ENCODE measurements around the gene NDUFS1. TPM values are rescaled to one million over a fixed set of nuclear protein-coding genes. Genes with fewer than 3 reads are reported as not detected.
"Not testable (repeated sequence)": the region's sequence is repeated elsewhere in the genome, so short reads cannot be mapped to it uniquely, and the experiment has no call there.

NDUFS1 gene
- total RNA-seq, 2 donors from 2014 or later, result 73.4 to 78.0 TPM

GRCh38 chr2:206108713-206109112, 50.5 kb downstream of the NDUFS1 start:
- H3K27ac Mint-ChIP-seq, result no peak overlapping the region

GRCh38 chr2:206105541-206105940, 53.7 kb downstream of the NDUFS1 start:
- Mint-ChIP-seq H3K36me3 (no peaks in the 10 kb centered on the region), H3K9me3 (no peaks in the 10 kb centered on the region), H3K4me3 (no peak overlapping the region), H3K27ac (no peak overlapping the region), H3K4me1 (ENCODE audit: low read depth in 2 of 2) (no peaks in the 10 kb centered on the region), H3K27me3 (no peaks in the 10 kb centered on the region)
- DNase-seq (ENCODE audit: low spot score) (no peak), ATAC-seq (no peak)

More at GRCh38 chr2:206108713-206109112, 50.5 kb downstream of the NDUFS1 start:
- H3K9me3 Mint-ChIP-seq, result no peaks in the 10 kb centered on the region
- H3K27me3 Mint-ChIP-seq, result no peaks in the 10 kb centered on the region
- no peaks in the 10 kb centered on the region for H3K4me1 Mint-ChIP-seq (ENCODE audit: low read depth in 2 of 2)
- no peak for ATAC-seq
- DNase-seq (ENCODE audit: low spot score), result no peak
- no peaks in the 10 kb centered on the region for H3K36me3 Mint-ChIP-seq
- H3K4me3 Mint-ChIP-seq, result no peak overlapping the region

- DNase-seq (ENCODE audit: low spot score) (no peak), ATAC-seq (no peak)
- Mint-ChIP-seq H3K27me3 (no peaks in the 10 kb centered on the region), H3K36me3 (no peaks in the 10 kb centered on the region), H3K9me3 (no peaks in the 10 kb centered on the region), H3K4me1 (ENCODE audit: low read depth in 2 of 2) (no peaks in the 10 kb centered on the region), H3K27ac (no peak overlapping the region), H3K4me3 (no peak overlapping the region)
These were observed 54.2 kb downstream of the NDUFS1 start for GRCh38 chr2:206105038-206105437.

GRCh38 chr2:206098872-206099271, 60.4 kb downstream of the NDUFS1 start:
- not testable (repeated sequence) for H3K4me3 Mint-ChIP-seq; DNase-seq (ENCODE audit: low spot score); H3K27me3 Mint-ChIP-seq; H3K9me3 Mint-ChIP-seq; ATAC-seq; H3K4me1 Mint-ChIP-seq (ENCODE audit: low read depth in 2 of 2); H3K27ac Mint-ChIP-seq; H3K36me3 Mint-ChIP-seq

- H3K4me1 Mint-ChIP-seq (ENCODE audit: low read depth in 2 of 2), result peaks cover 0 to 3% of the 10 kb centered on the region in 2 donors
These were observed 60.8 kb downstream of the NDUFS1 start for GRCh38 chr2:206098471-206098870.

GRCh38 chr2:206096876-206097275, 62.4 kb downstream of the NDUFS1 start:
- no peak for DNase-seq (ENCODE audit: low spot score)
- no peaks in the 10 kb centered on the region for H3K27me3 Mint-ChIP-seq
- no peaks in the 10 kb centered on the region for H3K36me3 Mint-ChIP-seq
- H3K27ac Mint-ChIP-seq, result no peak overlapping the region
- no peak for ATAC-seq
- H3K4me1 Mint-ChIP-seq (ENCODE audit: low read depth in 2 of 2), result peaks cover 0 to 3% of the 10 kb centered on the region in 2 donors
- no peaks in the 10 kb centered on the region for H3K9me3 Mint-ChIP-seq
- no peak overlapping the region for H3K4me3 Mint-ChIP-seq

More at GRCh38 chr2:206098471-206098870, 60.8 kb downstream of the NDUFS1 start:
- no peak for DNase-seq (ENCODE audit: low spot score)
- no peaks in the 10 kb centered on the region for H3K36me3 Mint-ChIP-seq
- H3K27ac Mint-ChIP-seq, result no peak overlapping the region
- H3K9me3 Mint-ChIP-seq, result no peaks in the 10 kb centered on the region
- H3K4me3 Mint-ChIP-seq, result no peak overlapping the region
- no peaks in the 10 kb centered on the region for H3K27me3 Mint-ChIP-seq
- ATAC-seq, result no peak

- no peak for ATAC-seq
These were observed 63.5 kb downstream of the NDUFS1 start for GRCh38 chr2:206095536-206096332.

GRCh38 chr2:206092297-206092696, 66.9 kb downstream of the NDUFS1 start:
- no peak overlapping the region for H3K27ac Mint-ChIP-seq
- no peak overlapping the region for H3K4me3 Mint-ChIP-seq
- no peak for DNase-seq (ENCODE audit: low spot score)
- ATAC-seq, result no peak
- H3K4me1 Mint-ChIP-seq (ENCODE audit: low read depth in 2 of 2), result peaks cover under 1 to 6% of the 10 kb centered on the region in 2 donors
- H3K36me3 Mint-ChIP-seq, result no peaks in the 10 kb centered on the region
- no peaks in the 10 kb centered on the region for H3K9me3 Mint-ChIP-seq
- no peaks in the 10 kb centered on the region for H3K27me3 Mint-ChIP-seq

More at GRCh38 chr2:206095536-206096332, 63.5 kb downstream of the NDUFS1 start:
- no peaks in the 10 kb centered on the region for H3K36me3 Mint-ChIP-seq
- no peak overlapping the region for H3K27ac Mint-ChIP-seq
- peaks cover 0 to 3% of the 10 kb centered on the region in 2 donors for H3K4me1 Mint-ChIP-seq (ENCODE audit: low read depth in 2 of 2)
- no peak for DNase-seq (ENCODE audit: low spot score)
- H3K9me3 Mint-ChIP-seq, result no peaks in the 10 kb centered on the region
- H3K27me3 Mint-ChIP-seq, result no peaks in the 10 kb centered on the region
- H3K4me3 Mint-ChIP-seq, result no peak overlapping the region

GRCh38 chr2:206088248-206088647, 71.0 kb downstream of the NDUFS1 start:
- no peak overlapping the region for H3K27ac Mint-ChIP-seq
- DNase-seq (ENCODE audit: low spot score) (no peak), ATAC-seq (no peak)
- peaks cover 4% of the 10 kb centered on the region for H3K36me3 Mint-ChIP-seq
- no peaks in the 10 kb centered on the region for H3K27me3 Mint-ChIP-seq
- no peaks in the 10 kb centered on the region for H3K9me3 Mint-ChIP-seq
- H3K4me1 Mint-ChIP-seq (ENCODE audit: low read depth in 2 of 2), result peaks cover 20 to 22% of the 10 kb centered on the region in 2 donors
- no peak overlapping the region for H3K4me3 Mint-ChIP-seq

- no peak for DNase-seq (ENCODE audit: low spot score)
- Mint-ChIP-seq H3K27ac (peak overlapping the region; percentile 97 to 100), H3K9me3 (no peaks in the 10 kb centered on the region), H3K27me3 (no peaks in the 10 kb centered on the region), H3K36me3 (peaks cover 4% of the 10 kb centered on the region), H3K4me3 (peak overlapping the region; percentile 99), H3K4me1 (ENCODE audit: low read depth in 2 of 2) (peaks cover 20 to 23% of the 10 kb centered on the region in 2 donors)
- no peak for ATAC-seq
These were observed 72.4 kb downstream of the NDUFS1 start for GRCh38 chr2:206086716-206087350.

GRCh38 chr2:206085742-206086445, 73.3 kb downstream of the NDUFS1 start, which contains the start of gene INO80D:
INO80D (minus strand) TSS chr2:206086174; CDS start chr2:206063016, 23,158 bp downstream.
- peaks cover 4% of the 10 kb centered on the region for H3K36me3 Mint-ChIP-seq
- peaks cover 20 to 23% of the 10 kb centered on the region in 2 donors for H3K4me1 Mint-ChIP-seq (ENCODE audit: low read depth in 2 of 2)
- H3K4me3 Mint-ChIP-seq, result peak within 1 kb of the TSS; percentile 99
- peak; percentile 93 to 94 for ATAC-seq
- peak; percentile 86 for DNase-seq (ENCODE audit: low spot score)
- H3K9me3 Mint-ChIP-seq, result no peaks in the 10 kb centered on the region
- H3K27ac Mint-ChIP-seq, result peak within 1 kb of the TSS; percentile 97 to 100
- no peaks in the 10 kb centered on the region for H3K27me3 Mint-ChIP-seq

GRCh38 chr2:206084870-206085741, 74.1 kb downstream of the NDUFS1 start:
- H3K27me3 Mint-ChIP-seq, result no peaks in the 10 kb centered on the region

GRCh38 chr2:206084439-206084869, 74.8 kb downstream of the NDUFS1 start:
- peaks cover 28 to 30% of the 10 kb centered on the region in 2 donors for H3K4me1 Mint-ChIP-seq (ENCODE audit: low read depth in 2 of 2)
- H3K4me3 Mint-ChIP-seq, result peak overlapping the region; percentile 95
- no peaks in the 10 kb centered on the region for H3K9me3 Mint-ChIP-seq
- ATAC-seq (no peak), DNase-seq (ENCODE audit: low spot score) (no peak)
- H3K27me3 Mint-ChIP-seq, result no peaks in the 10 kb centered on the region
- peak overlapping the region; percentile 91 to 99 for H3K27ac Mint-ChIP-seq
- peaks cover 4% of the 10 kb centered on the region for H3K36me3 Mint-ChIP-seq

More at GRCh38 chr2:206084870-206085741, 74.1 kb downstream of the NDUFS1 start:
- Mint-ChIP-seq H3K9me3 (no peaks in the 10 kb centered on the region), H3K4me3 (peak overlapping the region; percentile 99), H3K36me3 (peaks cover 4% of the 10 kb centered on the region), H3K27ac (peak overlapping the region; percentile 97 to 100), H3K4me1 (ENCODE audit: low read depth in 2 of 2) (peaks cover 21 to 24% of the 10 kb centered on the region in 2 donors)
- DNase-seq (ENCODE audit: low spot score) (peak; percentile 64), ATAC-seq (peak; percentile 69 to 76)
